Right cardiac atrium (tissue), 5 donors: Measurements from ENCODE around the gene GPX1. TPM values are rescaled to one million over a fixed set of nuclear protein-coding genes. Genes with fewer than 3 reads are reported as not detected.
"Not testable (repeated sequence)": the region's sequence is repeated elsewhere in the genome, so short reads cannot be mapped to it uniquely, and the experiment has no call there.

Experiments used
- ATAC-seq, 2 donors: fragments of 200-7000 bp; cut with Tn5 transposase; one replicate each; pipeline versions ENCODE4 v1.8.0 to v1.9.1; 2020; ENCODE audit warnings: moderate library complexity in 2 of 2, mild to moderate bottlenecking in 1 of 2
- DNase-seq, 3 donors: peaks; one replicate each; pipeline ENCODE4 v3.0.0-alpha.2; 2020
- H3K27ac ChIP-seq: one replicate; pipeline ENCODE4 v1.5.1; 2013; ENCODE audit warnings: mild to moderate bottlenecking, low read length, control low read depth, moderate library complexity
- H3K27me3 ChIP-seq: one replicate; pipeline ENCODE4 v1.6.1; 2013; ENCODE audit not compliant: control insufficient read depth, insufficient read depth
- H3K4me1 ChIP-seq: one replicate; pipeline ENCODE4 v1.6.1; 2013; ENCODE audit warnings: low read length; ENCODE audit not compliant: control insufficient read depth, insufficient read depth
- H3K4me3 ChIP-seq: one replicate; pipeline ENCODE4 v1.5.1; 2013; ENCODE audit warnings: low read length, control low read depth
- H3K9me3 ChIP-seq: one replicate; pipeline ENCODE4 v1.6.1; 2013; ENCODE audit warnings: low read length; ENCODE audit not compliant: control insufficient read depth
- WGBS: extraction: QIAGEN DNeasy Blood & Tissue Kit; methylation state at CpG from one replicate; pipeline ENCODE4 v1.1.7; 2013; 5-methylcytosine and 5-hydroxymethylcytosine counted together
- intact Hi-C, 4 donors: fragments of 100-400 bp; cut with DNase I; formaldehyde crosslinking; loops; one replicate each; pipeline versions ENCODE4 v1.11.0 to v1.14.0; 2022 to 2023
- long read RNA-seq, 4 donors: library from polyadenylated mRNA; unstranded; transcript quantifications; one replicate each; pipeline ENCODE4 v2.0.0, GENCODE V29; 2020 to 2021
- polyA plus RNA-seq: library from polyadenylated mRNA; stranded (reverse); fragments of 200-250 nt; gene quantifications from one replicate; pipeline ENCODE4 v1.2.3, GENCODE V29; 2013
- total RNA-seq, 4 donors: library from RNA; stranded (reverse); fragmentation: NEBNext Ultra II Directional; extraction: Animal tissue kit (Norgen Biotek cat#: 25700); gene quantifications; one replicate each; pipeline ENCODE4 v1.2.1, GENCODE V29; 2021
- donor health status: healthy with polysubstance abuse.
- donor health status: DM: no; HTN: yes; CAD: no.
- donor health status: DM: no; HTN: no; CAD: no.
- donor health status: DM: no; HTN: yes; CAD: no; lungs with severe emphysema.
- donor health status: DM: yes; HTN: yes; CAD: no.

Gene GPX1
- 100 to 1,000 TPM; 153 to 254 (median 196) TPM for total RNA-seq
- polyA plus RNA-seq, result 258 TPM
- long read RNA-seq, donor 1, transcript GPX1-201 (1 exons, 1,135 nt), result minor isoform, 8 of 250 reads
- long read RNA-seq, donor 1, transcript GPX1-202 (2 exons, 1,151 nt), result major isoform, 241 of 250 reads
- long read RNA-seq, donor 1, partial matches to known transcripts, result 0 of 250 reads
- long read RNA-seq, donor 1, other reads (novel, unspliced or antisense), result 1 of 250 reads
- long read RNA-seq, donor 2, transcript GPX1-201 (1 exons, 1,135 nt), result minor isoform, 26 of 128 reads
- long read RNA-seq, donor 2, transcript GPX1-202 (2 exons, 1,151 nt), result major isoform, 100 of 128 reads
- long read RNA-seq, donor 2, partial matches to known transcripts, result 0 of 128 reads
- long read RNA-seq, donor 2, other reads (novel, unspliced or antisense), result 1 of 128 reads
- long read RNA-seq, donor 3, transcript GPX1-202 (2 exons, 1,151 nt), result major isoform, 51 of 53 reads
- long read RNA-seq, donor 3, partial matches to known transcripts, result 0 of 53 reads
- long read RNA-seq, donor 3, other reads (novel, unspliced or antisense), result 1 of 53 reads
- long read RNA-seq, donor 4, transcript GPX1-201 (1 exons, 1,135 nt), result minor isoform, 14 of 48 reads
- long read RNA-seq, donor 4, transcript GPX1-202 (2 exons, 1,151 nt), result major isoform, 34 of 48 reads
- long read RNA-seq, donor 4, partial matches to known transcripts, result 0 of 48 reads
- long read RNA-seq, donor 4, other reads (novel, unspliced or antisense), result 0 of 48 reads

- Histone ChIP-seq H3K27me3 (no peaks in the 10 kb centered on the region), H3K4me3 (peak within 1 kb of the TSS; percentile 68), H3K4me1 (peaks cover 4% of the 10 kb centered on the region), H3K27ac (peak within 1 kb of the TSS; percentile 93), H3K9me3 (no peaks in the 10 kb centered on the region)
- peak; percentile 97 to 99 (median 98) for DNase-seq
- intact Hi-C loops, result loop anchor here in 2 of 4 donors (5.0 to 10.0 kb wide), 2 partner anchors 46 to 54 kb away; partner anchors contain the start of genes RHOA (in 1 of the 2) and TCTA (in 1 of the 2)
- 1% methylated on average over 39 of the region's 46 CpGs for WGBS
- peak; percentile 96 to 97 for ATAC-seq
Measured at GRCh38 chr3:49358217-49358883, at the start of gene GPX1. GPX1 (minus strand) TSS chr3:49358353; CDS start chr3:49358278, 75 bp downstream.

GRCh38 chr3:49406571-49407565 lies 48.7 kb upstream of the GPX1 start:
- H3K4me3 ChIP-seq, result no peak overlapping the region
- ATAC-seq, result no peak
- intact Hi-C loops, result loop anchor here in 1 of 4 donors (10.0 kb wide), 1 partner anchor 52 kb away; the partner anchor contains the start of gene GPX1
- H3K9me3 ChIP-seq, result no peaks in the 10 kb centered on the region
- peak overlapping the region; percentile 52 for H3K27ac ChIP-seq
- no peaks in the 10 kb centered on the region for H3K27me3 ChIP-seq
- DNase-seq, result peak in 1 of 3 donors; percentile 43
- peaks cover 13% of the 10 kb centered on the region for H3K4me1 ChIP-seq
- WGBS, result 58% methylated on average over 17 of the region's 17 CpGs

GRCh38 chr3:49405570-49405969 lies 47.4 kb upstream of the GPX1 start:
- not testable (repeated sequence) for H3K27me3 ChIP-seq, H3K4me3 ChIP-seq, H3K9me3 ChIP-seq, H3K27ac ChIP-seq, ATAC-seq
- peak in 1 of 3 donors; percentile 35 for DNase-seq
- peaks cover 15% of the 10 kb centered on the region for H3K4me1 ChIP-seq
- WGBS, result 36% methylated on average over 9 of the region's 9 CpGs
- intact Hi-C loops, result loop anchor here in 1 of 4 donors (10.0 kb wide), 1 partner anchor 51 kb away; the partner anchor contains the start of gene GPX1

- no peaks in the 10 kb centered on the region for H3K9me3 ChIP-seq
- no peaks in the 10 kb centered on the region for H3K27me3 ChIP-seq
- WGBS, result 94% methylated on average over 5 of the region's 5 CpGs
- no peak overlapping the region for H3K4me3 ChIP-seq
- H3K4me1 ChIP-seq, result peaks cover 9% of the 10 kb centered on the region
- DNase-seq, result peak in 1 of 3 donors; percentile 2
- intact Hi-C loops, result loop anchor here in 1 of 4 donors (10.0 kb wide), 1 partner anchor 49 kb away; the partner anchor contains the start of gene GPX1
- H3K27ac ChIP-seq, result no peak overlapping the region
- ATAC-seq, result no peak
Measured at GRCh38 chr3:49403891-49404290, 45.7 kb upstream of the GPX1 start.

GRCh38 chr3:49401766-49402165 lies 43.6 kb upstream of the GPX1 start:
- H3K27me3 ChIP-seq, result no peaks in the 10 kb centered on the region
- no peaks in the 10 kb centered on the region for H3K9me3 ChIP-seq
- no peak overlapping the region for H3K4me3 ChIP-seq
- peaks cover 9% of the 10 kb centered on the region for H3K4me1 ChIP-seq
- peak overlapping the region; percentile 64 for H3K27ac ChIP-seq
- ATAC-seq, result no peak
- no peak for DNase-seq
- 83% methylated on average over 2 of the region's 2 CpGs for WGBS
- intact Hi-C loops, result loop anchor here in 1 of 4 donors (10.0 kb wide), 1 partner anchor 47 kb away; the partner anchor contains the start of gene GPX1

- Histone ChIP-seq H3K4me3 (no peak overlapping the region), H3K27me3 (no peaks in the 10 kb centered on the region), H3K9me3 (no peaks in the 10 kb centered on the region), H3K4me1 (peaks cover 5% of the 10 kb centered on the region), H3K27ac (no peak overlapping the region)
- intact Hi-C loops, result no loop called here
- ATAC-seq, result no peak
- DNase-seq, result no peak
- WGBS, result 92% methylated on average over 3 of the region's 3 CpGs
Measured at GRCh38 chr3:49399461-49399860, 41.3 kb upstream of the GPX1 start.

- peaks cover 8% of the 10 kb centered on the region for H3K4me1 ChIP-seq
- peak overlapping the region; percentile 79 for H3K27ac ChIP-seq
- no peak overlapping the region for H3K4me3 ChIP-seq
Measured at GRCh38 chr3:49397470-49397869, 39.3 kb upstream of the GPX1 start.

GRCh38 chr3:49391310-49391709 lies 33.2 kb upstream of the GPX1 start:
- H3K9me3 ChIP-seq, H3K4me3 ChIP-seq, H3K4me1 ChIP-seq, H3K27me3 ChIP-seq, intact Hi-C loops, ATAC-seq, H3K27ac ChIP-seq: not testable (repeated sequence)
- DNase-seq, result peak in 1 of 3 donors; percentile 19
- 80% methylated on average over 10 of the region's 10 CpGs for WGBS

More at GRCh38 chr3:49397470-49397869, 39.3 kb upstream of the GPX1 start:
- DNase-seq, result peak in 1 of 3 donors; percentile 29
- intact Hi-C loops, result no loop called here
- no peaks in the 10 kb centered on the region for H3K9me3 ChIP-seq
- WGBS, result 28% methylated on average over 4 of the region's 4 CpGs
- ATAC-seq, result peak; percentile 66 to 91
- H3K27me3 ChIP-seq, result no peaks in the 10 kb centered on the region

- no peaks in the 10 kb centered on the region for H3K27me3 ChIP-seq
- ATAC-seq (no peak), DNase-seq (no peak)
- no peaks in the 10 kb centered on the region for H3K9me3 ChIP-seq
- H3K4me1 ChIP-seq, result peaks cover 12% of the 10 kb centered on the region
- no peak overlapping the region for H3K27ac ChIP-seq
- H3K4me3 ChIP-seq, result no peak overlapping the region
- WGBS, result 97% methylated on average over 6 of the region's 6 CpGs
- intact Hi-C loops, result no loop called here
Measured at GRCh38 chr3:49389297-49389696, 31.1 kb upstream of the GPX1 start.
